ENCODE measurements around the gene USP22. TPM values are rescaled to one million over a fixed set of nuclear protein-coding genes. Genes with fewer than 3 reads are reported as not detected.

Gene USP22
- total RNA-seq, 1 donor from 2014 or later, result 148 TPM

DNA sequence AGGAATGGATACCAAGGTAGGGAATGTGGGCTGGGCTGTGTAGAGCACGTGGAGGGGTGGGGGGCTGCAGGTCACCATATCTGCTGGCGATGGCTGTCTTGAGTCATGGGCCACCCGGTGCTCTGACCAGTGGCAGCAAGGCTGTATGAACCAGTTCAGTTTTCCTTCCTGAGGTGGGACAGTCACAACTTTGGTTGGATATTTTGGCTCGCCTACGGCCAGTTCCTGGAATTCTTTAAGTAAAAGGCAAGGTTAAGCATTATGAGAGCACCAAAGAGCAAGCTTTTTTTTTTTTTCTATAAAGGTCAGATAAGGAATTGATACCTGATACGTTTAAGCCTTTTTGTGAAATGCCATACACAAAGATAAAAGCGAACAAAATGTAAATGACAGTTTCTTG lies 81.9 kb downstream of the USP22 start:
- DNase-seq (ENCODE audit: low spot score), result no peak

DNA sequence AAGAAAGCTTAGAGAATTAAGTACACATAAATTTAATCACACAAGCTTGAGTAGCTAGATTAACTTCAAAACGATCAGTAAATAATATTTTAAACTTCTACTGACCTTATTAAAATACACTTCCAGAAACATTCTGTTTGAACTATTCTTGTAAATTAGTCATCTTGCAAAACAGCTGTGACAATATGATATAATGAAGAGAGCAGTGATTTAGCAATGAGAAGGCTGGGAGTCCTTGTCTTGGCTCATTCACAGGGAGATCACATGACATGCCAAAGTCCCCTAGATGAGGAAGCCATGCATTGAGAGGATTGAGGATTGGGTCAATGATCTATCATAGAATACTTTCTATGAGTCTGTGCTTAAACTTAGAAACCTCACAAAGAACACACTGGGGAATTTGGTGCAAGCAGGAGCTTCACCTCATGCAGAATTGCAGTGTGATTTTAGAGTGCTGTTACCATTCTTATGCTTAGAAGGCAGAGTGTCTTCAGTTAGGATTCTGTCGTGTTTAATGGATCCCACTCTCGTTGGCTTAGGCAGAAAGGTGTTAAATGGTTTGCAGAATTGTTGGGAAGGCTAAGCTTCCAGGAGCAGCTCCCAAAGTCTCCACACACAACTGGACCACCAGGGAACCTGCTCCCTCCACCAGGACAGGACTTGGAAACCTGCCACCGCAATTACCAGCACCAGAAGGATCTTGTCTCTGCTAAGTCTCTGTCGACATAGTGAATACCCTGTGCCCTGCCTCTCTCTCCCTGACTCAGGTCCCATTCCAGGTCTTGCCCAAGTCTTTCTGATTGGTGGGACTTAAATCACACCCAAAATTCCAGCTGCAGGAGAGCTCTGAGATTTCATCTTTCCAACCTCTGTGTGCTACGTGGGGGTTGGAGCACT lies 87.1 kb downstream of the USP22 start:
- DNase-seq (ENCODE audit: low spot score), result no peak

DNA sequence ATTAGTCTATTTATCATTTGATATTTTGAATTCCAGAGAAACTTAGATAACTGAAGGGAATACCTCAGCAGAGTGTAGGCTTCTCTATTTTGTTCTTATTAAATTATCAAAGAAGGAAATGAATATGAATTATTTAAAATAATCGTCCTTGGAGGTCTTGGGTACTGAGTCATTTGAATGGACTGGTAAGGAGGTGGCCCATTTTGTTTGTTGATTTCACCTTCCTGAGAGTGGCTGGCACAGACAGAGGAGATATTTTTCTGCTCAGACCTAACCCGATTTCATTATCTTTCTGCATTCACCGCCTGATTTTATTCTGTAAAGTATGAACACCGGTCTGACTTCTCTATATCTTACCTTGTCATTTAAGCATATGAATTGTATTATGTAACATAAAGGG lies 88.0 kb downstream of the USP22 start:
- no peak for DNase-seq (ENCODE audit: low spot score)

DNA sequence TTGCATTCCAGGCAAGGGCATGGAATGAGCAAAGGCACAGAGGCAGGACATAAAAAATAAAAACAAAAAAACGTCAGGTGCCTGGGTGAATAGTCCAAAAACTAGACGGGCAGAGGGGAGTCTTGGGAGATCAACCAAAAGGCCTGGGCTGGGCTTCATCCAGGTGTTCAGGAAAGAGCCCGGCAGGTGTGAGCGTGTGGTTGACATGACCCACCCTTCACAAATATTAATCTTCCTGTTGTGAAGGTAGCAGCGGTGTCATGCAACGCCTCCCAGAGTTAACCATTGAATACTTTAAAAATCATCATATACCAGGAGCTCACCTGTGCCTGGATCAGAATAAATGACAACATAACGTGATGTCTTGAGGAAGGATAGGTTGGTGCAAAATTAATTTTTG lies 90.6 kb downstream of the USP22 start:
- DNase-seq (ENCODE audit: low spot score), result no peak

Other genes with a start within 250 kb of the USP22 start
- gene DHRS7B, start 84.0 kb upstream of the USP22 start, total RNA-seq, result 34.4 TPM
- gene TMEM11, start 171.2 kb upstream of the USP22 start, total RNA-seq, result 37.9 TPM
- gene NATD1, start 210.4 kb upstream of the USP22 start, total RNA-seq, result 17.4 TPM
- 103 TPM for gene MAP2K3, start 241.7 kb upstream of the USP22 start, total RNA-seq

All from mesenteric fat pad (tissue), 1 donor.